Ovary (tissue), 9 donors: ENCODE data around the gene TSPAN8. TPM values are rescaled to one million over a fixed set of nuclear protein-coding genes. Genes with fewer than 3 reads are reported as not detected.
"Not testable (repeated sequence)": the region's sequence is repeated elsewhere in the genome, so short reads cannot be mapped to it uniquely, and the experiment has no call there.

ENCODE experiments used
- DNase-seq, 5 donors: peaks; one replicate each; pipeline ENCODE4 v3.0.0-alpha.2; 2019 to 2020
- H3K27ac ChIP-seq, 2 donors: fragments of 200-600 bp; one replicate each; pipeline versions ENCODE4 v1.5.1 to v1.8.0; 2019 to 2022
- H3K27me3 ChIP-seq: fragments of 200-600 bp; one replicate; pipeline ENCODE4 v1.8.0; 2022
- H3K36me3 ChIP-seq: fragments of 200-600 bp; sonication (generic); one replicate; pipeline ENCODE4 v1.5.1; 2019
- H3K4me1 ChIP-seq: one replicate; pipeline ENCODE4 v1.8.1; 2013; ENCODE audit warnings: mild to moderate bottlenecking, moderate library complexity; ENCODE audit not compliant: insufficient read depth
- H3K4me3 ChIP-seq: fragments of 200-600 bp; sonication (generic); one replicate; pipeline ENCODE4 v1.5.1; 2017
- H3K9me3 ChIP-seq, 2 donors: fragments of 200-600 bp in 1 of 2; sonication (generic) in 1 of 2; one replicate each; pipeline versions ENCODE4 v1.5.1 to v1.8.1; 2013 to 2019; ENCODE audit warnings: mild to moderate bottlenecking in 1 of 2, moderate library complexity in 1 of 2
- EP300 ChIP-seq: sonication (generic); formaldehyde crosslinking; IDR thresholded peaks from one replicate; pipeline ENCODE4 v1.6.1; 2017; ENCODE audit warnings: antibody characterized with exemption
- POLR2A ChIP-seq: fragments of 450-650 bp; IDR thresholded peaks from one replicate; pipeline ENCODE4 v1.6.1; 2017; ENCODE audit warnings: antibody characterized with exemption, mild to moderate bottlenecking, moderate library complexity
- WGBS, 3 donors: extraction: QIAGEN DNeasy Blood & Tissue Kit in 1 of 3; methylation state at CpG; one replicate each; pipeline versions ENCODE4 v1.1.5 to v1.1.7; 2013 to 2017; 5-methylcytosine and 5-hydroxymethylcytosine counted together
- intact Hi-C, 4 donors: fragments of 100-400 bp; cut with DNase I; formaldehyde crosslinking; loops; one replicate each; pipeline versions ENCODE4 v1.11.0 to v1.15.1; 2022 to 2023
- polyA plus RNA-seq, 2 donors: library from polyadenylated mRNA; stranded (reverse); fragments of 200-250 nt in 1 of 2; fragments of 350-450 nt in 1 of 2; fragmentation: Illumina TruSeq in 1 of 2; extraction: RNeasy Lipid Tissue Mini Kit (QIAGEN cat#74804) in 1 of 2; gene quantifications; one replicate each; pipeline ENCODE4 v1.2.3, GENCODE V29; 2013 to 2014
- total RNA-seq, 7 donors: library from RNA; depleted of rRNA in 2 of 7; stranded (reverse); fragments of >200 nt in 2 of 7; fragmentation: NEBNext Ultra II Directional in 3 of 7; extraction: Animal tissue kit (Norgen Biotek cat#: 25700) in 3 of 7; gene quantifications; one replicate each; pipeline versions ENCODE4 v1.1.0 to v1.2.4, GENCODE V29; 2016 to 2023
- TF ChIP-seq, protein P1 (sequence below), 3 donors: fragments of 450-650 bp in 2 of 3; fragments of 200-600 bp in 1 of 3; IDR thresholded peaks; one replicate each; pipeline versions ENCODE4 v1.5.1 to v1.8.0; 2016 to 2022; ENCODE audit warnings: antibody characterized with exemption in 3 of 3, mild to moderate bottlenecking in 1 of 3
- donor health status: DM: no; HTN: no; CAD: no; lungs with moderate emphysema.
- donor health status: DM: no; HTN: no; CAD: no.
- donor health status: Bipolar disorder and iron deficiency.
- donor health status: DM: yes; HTN: yes; CAD: no.
- donor health status: DM: no; HTN: no; CAD: no.
- donor health status: DM: yes; HTN: yes; CAD: no.

The TSPAN8 gene
- total and polyA plus RNA-seq, 9 donors, result 8.8 to 55.4 (median 23.5) TPM

DNA sequence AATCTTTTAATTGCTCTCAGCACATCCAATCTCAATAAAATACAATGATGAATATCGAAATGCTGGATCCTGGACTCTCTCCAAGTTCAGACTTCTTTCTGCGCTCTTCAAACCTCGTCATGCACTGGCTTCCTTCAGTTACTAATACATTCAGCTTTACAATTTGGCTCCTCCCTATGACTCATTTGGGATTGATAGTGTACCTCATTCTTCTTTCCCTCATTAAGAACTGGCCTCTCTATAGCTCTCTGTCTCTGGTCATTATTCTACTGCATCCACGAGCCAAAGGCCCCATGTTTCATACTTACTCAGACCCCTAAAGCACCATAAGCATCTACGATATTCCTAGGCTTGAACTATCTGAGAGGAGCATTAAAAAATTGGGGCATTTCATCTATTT lies 4.9 kb downstream of the TSPAN8 start:
- no peaks in the 10 kb centered on the region for H3K27me3 ChIP-seq
- no peaks in the 10 kb centered on the region for H3K4me1 ChIP-seq
- 92 to 96% (median 95%) methylated on average over 5 of the region's 5 CpGs for WGBS, 3 donors
- TF ChIP-seq, protein P1, sequence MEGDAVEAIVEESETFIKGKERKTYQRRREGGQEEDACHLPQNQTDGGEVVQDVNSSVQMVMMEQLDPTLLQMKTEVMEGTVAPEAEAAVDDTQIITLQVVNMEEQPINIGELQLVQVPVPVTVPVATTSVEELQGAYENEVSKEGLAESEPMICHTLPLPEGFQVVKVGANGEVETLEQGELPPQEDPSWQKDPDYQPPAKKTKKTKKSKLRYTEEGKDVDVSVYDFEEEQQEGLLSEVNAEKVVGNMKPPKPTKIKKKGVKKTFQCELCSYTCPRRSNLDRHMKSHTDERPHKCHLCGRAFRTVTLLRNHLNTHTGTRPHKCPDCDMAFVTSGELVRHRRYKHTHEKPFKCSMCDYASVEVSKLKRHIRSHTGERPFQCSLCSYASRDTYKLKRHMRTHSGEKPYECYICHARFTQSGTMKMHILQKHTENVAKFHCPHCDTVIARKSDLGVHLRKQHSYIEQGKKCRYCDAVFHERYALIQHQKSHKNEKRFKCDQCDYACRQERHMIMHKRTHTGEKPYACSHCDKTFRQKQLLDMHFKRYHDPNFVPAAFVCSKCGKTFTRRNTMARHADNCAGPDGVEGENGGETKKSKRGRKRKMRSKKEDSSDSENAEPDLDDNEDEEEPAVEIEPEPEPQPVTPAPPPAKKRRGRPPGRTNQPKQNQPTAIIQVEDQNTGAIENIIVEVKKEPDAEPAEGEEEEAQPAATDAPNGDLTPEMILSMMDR (IDR thresholded peaks at IDR 0.05), result no peak
- no peak for TF ChIP-seq POLR2A
- no peak for TF ChIP-seq EP300
- no peak for DNase-seq
- H3K27ac ChIP-seq, result no peak overlapping the region
- intact Hi-C loops, result no loop called here
- H3K36me3 ChIP-seq, result no peaks in the 10 kb centered on the region
- no peaks in the 10 kb centered on the region for H3K9me3 ChIP-seq
- no peak overlapping the region for H3K4me3 ChIP-seq

DNA sequence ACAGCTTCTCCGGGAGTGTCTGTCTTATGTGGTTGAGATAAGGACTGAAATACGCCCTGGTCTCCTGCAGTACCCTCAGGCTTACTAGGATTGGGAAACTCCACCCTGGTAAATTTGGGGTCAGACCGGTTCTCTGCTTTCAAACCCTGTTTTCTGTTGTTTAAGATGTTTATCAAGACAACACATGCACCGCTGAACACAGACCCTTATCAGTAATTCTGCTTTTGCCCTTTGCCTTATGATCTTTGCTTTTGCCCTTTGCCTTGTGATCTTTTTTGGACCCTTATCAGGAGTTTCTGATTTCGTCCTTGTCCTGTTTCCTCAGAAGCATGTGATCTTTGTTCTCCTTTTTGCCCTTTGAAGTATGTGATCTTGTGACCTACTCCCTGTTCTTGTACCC lies 7.8 kb downstream of the TSPAN8 start:
- 87 to 91% (median 88%) methylated on average over 5 of the region's 5 CpGs for WGBS, 3 donors
- intact Hi-C loops, H3K9me3 ChIP-seq, H3K27ac ChIP-seq, H3K4me3 ChIP-seq, H3K36me3 ChIP-seq, DNase-seq, H3K27me3 ChIP-seq, H3K4me1 ChIP-seq: not testable (repeated sequence)

DNA sequence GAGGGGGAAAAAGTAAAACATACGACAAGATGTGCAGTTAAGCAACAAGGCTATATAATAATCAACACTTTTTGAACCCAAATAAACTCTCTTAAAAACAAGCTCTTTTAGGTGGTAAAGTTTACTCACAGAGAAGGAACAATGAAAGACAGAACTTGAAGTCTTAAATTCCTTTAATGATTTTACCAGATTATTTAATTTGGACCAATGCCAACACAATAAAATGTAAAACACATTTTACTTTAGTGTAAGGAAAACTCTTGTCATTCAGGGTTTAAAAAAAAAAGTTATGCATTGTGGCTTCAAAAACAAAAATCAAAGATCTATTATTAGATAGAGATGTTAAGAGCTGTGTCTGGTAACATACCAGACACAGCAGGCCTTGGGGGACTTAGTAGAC lies 13.1 kb downstream of the TSPAN8 start:
- no peak for DNase-seq
- 37 to 60% (median 52%) methylated on average over 1 of the region's 1 CpG for WGBS, 3 donors
- no peak for TF ChIP-seq POLR2A
- no peak for TF ChIP-seq EP300
- TF ChIP-seq, protein P1 (IDR thresholded peaks at IDR 0.05), result no peak
- H3K4me1 ChIP-seq, result no peaks in the 10 kb centered on the region
- no peaks in the 10 kb centered on the region for H3K27me3 ChIP-seq
- H3K36me3 ChIP-seq, result no peaks in the 10 kb centered on the region
- intact Hi-C loops, result no loop called here
- H3K4me3 ChIP-seq, result no peak overlapping the region
- no peak overlapping the region for H3K27ac ChIP-seq
- H3K9me3 ChIP-seq, result no peaks in the 10 kb centered on the region

DNA sequence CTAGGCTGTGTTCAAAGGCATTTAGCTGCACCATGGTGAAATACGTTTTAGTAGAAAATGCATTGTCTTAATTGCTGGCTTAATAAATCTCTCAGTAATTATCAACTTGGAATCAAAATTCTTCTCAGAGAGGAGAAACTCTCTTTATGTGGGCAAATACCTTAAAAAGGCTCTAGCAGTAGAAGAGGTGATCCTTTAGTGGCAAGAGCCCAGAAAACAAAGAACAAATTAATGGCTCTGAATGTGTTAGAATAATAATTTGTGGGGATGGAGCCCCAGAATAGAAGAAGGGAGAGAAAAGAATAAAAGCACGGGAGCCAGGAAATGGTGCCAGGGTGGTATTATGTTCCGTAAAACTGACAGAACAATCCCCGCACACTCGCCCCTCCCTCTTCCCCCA lies 14.8 kb downstream of the TSPAN8 start:
- no peak for DNase-seq
- Histone ChIP-seq H3K27me3 (no peaks in the 10 kb centered on the region), H3K27ac (no peak overlapping the region), H3K9me3 (no peaks in the 10 kb centered on the region), H3K36me3 (no peaks in the 10 kb centered on the region), H3K4me1 (no peaks in the 10 kb centered on the region), H3K4me3 (no peak overlapping the region)
- intact Hi-C loops, result no loop called here
- 90 to 96% (median 92%) methylated on average over 5 of the region's 5 CpGs for WGBS, 3 donors
- TF ChIP-seq POLR2A (no peak), EP300 (no peak)
- TF ChIP-seq, protein P1 (IDR thresholded peaks at IDR 0.05), result no peak

DNA sequence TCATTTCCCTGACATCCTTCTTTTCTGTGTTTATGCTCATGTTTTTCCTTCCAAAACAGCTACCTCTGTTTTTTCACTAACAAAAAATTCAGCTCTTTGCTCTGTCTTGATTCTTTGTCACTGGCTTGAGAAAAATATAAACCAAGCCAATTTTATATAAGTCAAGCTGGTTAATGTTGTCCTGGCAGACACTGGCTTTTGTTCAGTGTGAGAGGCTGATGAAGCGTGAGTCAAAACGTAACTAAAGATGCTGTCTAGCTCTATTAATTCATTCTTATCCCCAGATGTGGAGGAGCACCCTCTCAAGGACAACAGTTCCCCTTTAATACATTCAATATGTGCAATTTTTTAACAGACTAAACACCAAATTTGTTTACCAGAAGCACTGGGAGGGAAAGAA lies 15.8 kb downstream of the TSPAN8 start:
- Histone ChIP-seq H3K4me3 (no peak overlapping the region), H3K27ac (no peak overlapping the region), H3K36me3 (no peaks in the 10 kb centered on the region), H3K4me1 (no peaks in the 10 kb centered on the region), H3K27me3 (no peaks in the 10 kb centered on the region), H3K9me3 (no peaks in the 10 kb centered on the region)
- DNase-seq, result no peak
- WGBS, 3 donors, result 28 to 36% (median 30%) methylated on average over 2 of the region's 2 CpGs
- intact Hi-C loops, result no loop called here
- TF ChIP-seq, protein P1 (IDR thresholded peaks at IDR 0.05), result no peak
- TF ChIP-seq POLR2A (no peak), EP300 (no peak)
